Stimulated activated CD4-positive, alpha-beta T cell treated with anti-CD3 and anti-CD28 coated beads, Interleukin-4, amount 100 ng/mL, for 4 hours (primary cell): ENCODE data around the gene CA10.

Source experiments
- DNase-seq, 2 experiments: peaks; one replicate each; pipeline ENCODE4 v3.0.0-alpha.2; 2020

CA10 gene

GRCh38 chr17:51813140-51813783 is 345.3 kb downstream of the CA10 start:
- no peak for DNase-seq

DNA sequence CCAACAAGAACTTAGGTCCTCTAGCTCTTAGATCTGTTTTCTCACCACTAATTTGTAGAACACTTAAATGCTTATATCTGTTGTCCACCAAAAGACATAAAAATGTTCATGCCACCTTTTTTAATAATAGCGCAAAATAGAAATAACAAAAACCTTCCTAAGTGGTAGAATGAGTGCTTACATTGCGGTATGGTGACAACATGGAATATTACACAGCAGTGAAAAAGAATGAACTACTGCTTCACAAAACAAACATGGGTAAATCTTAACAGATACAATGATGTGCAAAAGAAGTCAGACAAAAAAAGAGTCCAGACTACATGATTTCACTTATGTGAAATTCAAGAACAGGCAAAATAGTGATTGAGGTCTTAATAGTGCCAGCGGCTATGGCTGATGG is 351.1 kb downstream of the CA10 start:
- DNase-seq: no peak

GRCh38 chr17:51805765-51806164 is 352.7 kb downstream of the CA10 start:
- DNase-seq: no peak

DNA sequence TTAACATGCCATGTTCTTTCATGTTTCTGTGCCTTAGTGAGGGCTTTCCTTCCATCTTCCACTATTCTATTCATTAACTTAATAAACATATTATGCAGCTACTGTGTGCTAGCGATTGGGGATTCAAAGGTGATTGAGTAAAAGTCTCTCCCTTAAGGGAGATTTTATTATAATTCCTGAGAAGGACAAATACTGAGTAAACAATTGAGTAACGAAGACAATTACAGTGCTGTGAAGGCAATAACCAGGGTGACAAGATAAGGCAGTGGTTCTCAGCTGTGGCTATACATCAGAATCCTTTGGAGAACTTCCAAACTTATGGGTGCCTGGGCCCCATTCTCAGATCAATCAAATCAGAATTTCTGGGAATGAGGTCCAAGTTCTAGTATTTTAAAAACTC is 353.3 kb downstream of the CA10 start:
- DNase-seq: no peak

- DNase-seq: no peak
Observed at GRCh38 chr17:51803161-51803560, 355.4 kb downstream of the CA10 start.

DNA sequence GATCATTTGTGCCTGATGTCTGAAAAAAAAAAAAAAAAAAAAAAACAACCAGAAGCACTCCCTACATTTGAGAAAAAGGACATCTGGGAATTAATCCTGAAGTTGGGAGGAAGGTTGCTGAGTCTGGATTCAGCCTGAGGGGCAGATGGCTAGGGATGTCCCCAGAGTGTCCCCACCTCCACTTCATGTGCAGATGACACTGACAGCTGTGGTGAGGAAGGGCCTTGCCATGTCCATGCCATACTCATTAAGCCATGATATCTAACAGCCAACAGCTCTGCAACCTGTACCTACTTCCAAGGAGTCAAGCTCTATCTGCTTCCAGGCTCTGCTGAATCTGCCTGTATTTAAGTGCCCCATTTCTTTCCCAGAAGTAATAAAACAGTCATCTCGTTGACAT is 356.0 kb downstream of the CA10 start:
- no peak for DNase-seq

DNA sequence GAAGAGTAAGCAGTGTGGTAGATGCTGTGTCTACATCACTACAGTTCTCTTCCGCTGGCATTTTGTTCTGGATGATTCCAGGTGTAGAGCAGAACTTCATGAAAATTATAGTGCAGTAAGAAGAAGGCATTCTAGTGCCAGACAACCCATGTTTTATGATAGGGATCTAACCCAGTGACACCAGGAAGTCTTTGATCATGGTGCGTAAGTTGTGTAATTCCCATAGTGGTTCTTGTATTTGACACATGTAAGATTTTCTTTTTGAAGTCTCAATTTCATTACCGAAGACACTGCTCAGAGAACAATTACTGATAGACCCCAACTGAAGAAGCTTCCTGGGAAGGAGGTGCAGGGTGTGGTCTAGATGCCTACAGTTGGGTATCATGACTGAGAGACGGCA is 356.9 kb downstream of the CA10 start:
- DNase-seq: no peak

DNA sequence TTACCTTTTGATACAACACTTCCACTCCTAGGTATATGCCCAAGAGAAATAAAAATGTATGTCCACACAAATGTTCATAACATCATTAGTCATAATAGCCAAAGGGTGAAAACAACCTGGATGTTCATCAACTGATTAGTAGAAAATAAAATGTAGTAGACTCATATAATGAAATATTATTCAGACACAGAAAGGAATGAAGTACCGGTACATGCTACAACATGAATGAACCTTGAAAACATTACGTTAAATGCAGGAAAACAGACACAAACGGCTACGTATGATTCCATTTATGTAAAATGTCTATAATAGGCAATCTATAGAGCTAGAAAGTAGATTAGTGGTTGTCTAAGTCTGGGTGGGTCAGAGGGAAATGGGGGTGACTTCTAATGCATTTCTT is 358.5 kb downstream of the CA10 start:
- no peak for DNase-seq

- DNase-seq: no peak
Observed at GRCh38 chr17:51799240-51799639, 359.3 kb downstream of the CA10 start.

DNA sequence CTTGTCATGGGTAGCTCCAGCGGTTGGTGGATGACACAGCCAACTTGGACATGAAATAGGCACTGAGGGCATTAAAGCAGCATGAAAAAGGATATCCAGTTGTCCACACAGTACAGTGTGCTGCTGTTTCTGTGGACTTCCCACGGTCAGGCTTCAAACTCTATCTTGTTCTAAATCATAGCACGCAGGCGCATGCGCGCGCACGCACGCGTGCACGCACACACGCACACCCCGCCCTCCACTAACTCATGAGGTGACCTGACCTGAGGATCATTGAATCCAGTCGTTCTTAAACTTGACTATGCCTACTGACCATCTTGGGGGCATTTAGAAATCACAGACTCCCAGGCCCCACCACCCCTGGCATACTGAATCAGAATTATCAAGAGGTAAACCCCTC is 361.4 kb downstream of the CA10 start:
- DNase-seq: no peak

DNA sequence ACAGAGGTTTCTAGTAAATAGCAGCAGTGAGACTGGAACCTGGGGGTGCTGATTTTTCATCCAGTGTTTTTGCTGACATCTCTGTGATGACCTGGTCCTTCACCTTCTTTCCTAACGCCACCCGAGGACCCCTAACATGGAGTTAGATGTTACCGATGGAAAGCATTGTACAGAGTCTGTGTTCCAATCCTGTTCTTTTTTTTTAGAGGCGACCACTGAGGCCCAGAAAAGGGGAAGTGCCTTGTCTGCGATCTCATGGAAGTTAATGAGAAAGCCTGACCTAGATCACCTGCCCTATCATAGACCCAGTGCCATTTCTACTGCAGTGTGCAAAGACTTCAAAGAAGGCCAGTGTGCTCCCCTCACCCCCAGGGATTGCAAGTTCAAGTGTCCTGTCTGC is 362.5 kb downstream of the CA10 start:
- no peak for DNase-seq

- no peak for DNase-seq
Observed at GRCh38 chr17:51795401-51795800, 363.1 kb downstream of the CA10 start.

- no peak for DNase-seq
Observed at GRCh38 chr17:51794466-51794865, 364.0 kb downstream of the CA10 start.

- no peak for DNase-seq
Observed at GRCh38 chr17:51793686-51794085, 364.8 kb downstream of the CA10 start.

DNA sequence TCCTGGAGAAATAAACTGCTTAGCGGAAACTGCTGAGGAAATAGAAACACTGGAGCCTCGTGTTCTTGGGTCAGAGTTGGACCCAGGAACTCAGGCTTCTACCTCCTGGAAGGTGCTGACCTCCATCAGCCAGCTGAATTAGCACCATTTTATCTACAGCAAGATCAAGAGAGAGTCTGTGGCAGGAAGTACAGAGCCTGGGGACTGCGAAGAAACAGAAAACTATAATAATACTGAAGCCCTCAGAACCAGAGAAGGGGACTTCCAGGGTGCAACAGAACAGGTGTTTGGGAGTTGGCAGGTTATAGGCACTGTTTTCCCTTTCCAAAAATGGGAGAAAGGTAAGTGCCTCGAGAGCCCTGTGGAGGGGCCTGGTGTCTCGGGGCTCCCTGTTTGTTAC is 379.7 kb downstream of the CA10 start:
- DNase-seq: no peak

- DNase-seq: no peak
Observed at GRCh38 chr17:51770027-51770759, 388.3 kb downstream of the CA10 start.

GRCh38 chr17:51769231-51769630 is 389.3 kb downstream of the CA10 start:
- no peak for DNase-seq

DNA sequence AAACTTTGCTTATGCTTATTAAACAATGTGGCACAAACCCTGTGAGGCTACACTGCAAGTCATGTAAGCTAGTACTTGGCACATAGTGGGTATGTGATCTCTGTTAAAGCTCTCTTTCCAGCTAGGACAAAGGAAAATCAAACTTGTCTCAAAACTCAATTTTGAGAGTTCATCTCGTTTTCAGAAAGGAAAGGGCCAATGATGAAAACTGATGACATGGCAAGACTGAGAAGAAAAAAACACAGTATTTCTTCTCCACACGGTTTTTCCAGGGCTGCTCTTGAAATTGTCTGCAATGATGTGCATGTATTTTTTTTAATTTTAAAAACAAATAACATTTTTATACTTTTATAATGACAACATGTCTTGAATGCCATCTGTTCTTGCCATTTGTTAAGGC is 389.8 kb downstream of the CA10 start:
- no peak for DNase-seq

DNA sequence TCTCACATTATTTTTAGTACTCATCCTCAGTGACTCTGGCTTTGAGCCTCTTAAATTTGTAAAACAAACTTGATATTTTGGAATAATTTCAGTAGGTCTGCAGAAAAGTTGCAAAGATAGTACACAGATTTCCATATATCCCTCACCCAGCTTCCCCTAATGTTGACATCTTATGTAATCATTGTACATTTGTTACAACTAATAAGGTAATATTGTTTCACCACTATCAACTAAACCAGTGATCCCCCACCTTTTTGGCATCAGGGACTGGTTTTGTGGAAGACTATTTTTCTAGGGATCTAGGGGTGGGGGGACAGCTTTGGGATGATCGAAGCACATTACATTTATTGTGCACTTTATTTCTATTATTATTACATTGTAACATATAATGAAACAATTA is 391.2 kb downstream of the CA10 start:
- DNase-seq: no peak

- no peak for DNase-seq
Observed at GRCh38 chr17:51765282-51766135, 393.0 kb downstream of the CA10 start.

DNA sequence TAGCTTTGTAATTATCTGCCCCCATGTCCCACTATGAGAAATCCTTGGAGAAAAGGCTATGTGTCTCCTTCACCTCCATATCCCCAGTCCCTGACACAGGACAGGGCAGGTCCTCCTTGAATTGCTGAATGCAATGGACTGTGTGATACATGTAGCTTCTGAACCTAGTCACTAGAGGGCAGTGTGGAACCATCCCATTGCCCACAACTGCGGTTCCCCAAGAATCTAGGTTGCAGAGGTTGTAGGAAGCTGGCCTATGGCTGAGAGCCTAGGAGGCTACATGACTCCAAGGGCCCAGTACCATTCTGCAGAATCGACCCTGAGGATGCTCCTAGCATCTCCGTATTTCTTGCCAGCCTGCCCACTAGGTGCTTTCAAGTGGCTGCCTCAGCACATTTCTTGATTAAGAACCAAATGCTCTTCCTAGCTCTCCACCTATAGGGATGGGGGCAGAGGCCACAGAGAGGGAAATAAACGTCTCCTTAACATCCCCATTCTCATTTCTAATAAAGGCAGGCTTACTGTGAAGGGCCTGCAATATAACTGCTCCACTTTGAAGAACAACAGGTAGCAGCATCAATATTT is 394.0 kb downstream of the CA10 start:
- peak; percentile 13 to 19 for DNase-seq

- no peak for DNase-seq
Observed at GRCh38 chr17:51763058-51763457, 395.5 kb downstream of the CA10 start.

- DNase-seq: no peak
Observed at GRCh38 chr17:51761105-51761504, 397.4 kb downstream of the CA10 start.

DNA sequence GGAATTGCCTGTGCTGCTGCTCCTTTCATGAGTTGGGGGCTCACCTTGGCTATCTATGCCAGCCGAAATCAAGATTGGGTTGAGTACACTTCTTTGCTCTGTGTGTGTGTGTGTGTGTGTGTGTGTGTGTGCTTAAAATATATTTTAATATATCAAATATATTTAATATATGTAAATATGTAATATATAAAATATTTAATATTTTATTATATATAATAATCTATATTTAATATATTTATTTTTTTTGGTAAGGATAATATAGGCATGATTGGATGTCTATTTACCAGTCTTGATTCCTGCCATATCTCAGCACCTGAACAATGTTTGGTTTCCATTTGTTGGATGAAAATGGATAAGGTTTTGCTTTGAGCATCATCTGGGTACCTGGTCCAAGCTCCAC is 399.3 kb downstream of the CA10 start:
- no peak for DNase-seq
